Stomach smooth muscle (tissue), 2 donors: ENCODE measurements around the gene MIPOL1.
"Not testable (repeated sequence)": the region's sequence is repeated elsewhere in the genome, so short reads cannot be mapped to it uniquely, and the experiment has no call there.

Experiments used
- H3K27ac ChIP-seq: one replicate; pipeline ENCODE4 v1.7.0; 2013; ENCODE audit warnings: mild to moderate bottlenecking, low read length, inconsistent platforms
- H3K27me3 ChIP-seq, 2 donors: one replicate each; pipeline ENCODE4 v1.7.0; 2013; ENCODE audit warnings: low read length in 2 of 2; ENCODE audit not compliant: insufficient read depth in 2 of 2, control insufficient read depth in 1 of 2
- H3K36me3 ChIP-seq, 2 donors: one replicate each; pipeline ENCODE4 v1.7.0; 2013; ENCODE audit warnings: low read length in 2 of 2; ENCODE audit not compliant: control insufficient read depth in 2 of 2, insufficient read depth in 2 of 2
- H3K4me1 ChIP-seq: one replicate; pipeline ENCODE4 v1.7.0; 2013; ENCODE audit warnings: low read length; ENCODE audit not compliant: control insufficient read depth, insufficient read depth
- H3K4me3 ChIP-seq, 2 donors: one replicate each; pipeline ENCODE4 v1.7.0; 2013; ENCODE audit warnings: low read length in 2 of 2
- H3K9ac ChIP-seq, 2 donors: one replicate each; pipeline ENCODE4 v1.7.0; 2013; ENCODE audit warnings: low read length in 2 of 2, mild to moderate bottlenecking in 1 of 2
- H3K9me3 ChIP-seq, 2 donors: one replicate each; pipeline ENCODE4 v1.7.0; 2013; ENCODE audit warnings: low read length in 2 of 2; ENCODE audit not compliant: control insufficient read depth in 2 of 2
- donor health status: healthy.
- donor health status: Pancreatic carcinoma.

Gene MIPOL1

GRCh38 chr14:37205623-37206605 is 8.2 kb downstream of the MIPOL1 start:
- not testable (repeated sequence) for H3K4me3 ChIP-seq, H3K36me3 ChIP-seq, H3K9ac ChIP-seq, H3K27me3 ChIP-seq, H3K9me3 ChIP-seq, H3K4me1 ChIP-seq, H3K27ac ChIP-seq

- not testable (repeated sequence) for H3K27me3 ChIP-seq, H3K27ac ChIP-seq, H3K9ac ChIP-seq, H3K4me3 ChIP-seq, H3K9me3 ChIP-seq, H3K36me3 ChIP-seq, H3K4me1 ChIP-seq
Measured at GRCh38 chr14:37209617-37210016, 11.9 kb downstream of the MIPOL1 start.

- Histone ChIP-seq H3K4me3 (no peak overlapping the region), H3K4me1 (no peaks in the 10 kb centered on the region), H3K27ac (no peak overlapping the region), H3K9me3 (no peaks in the 10 kb centered on the region), H3K36me3 (no peaks in the 10 kb centered on the region), H3K27me3 (no peaks in the 10 kb centered on the region), H3K9ac (no peak overlapping the region)
Measured at GRCh38 chr14:37210448-37210847, 12.7 kb downstream of the MIPOL1 start.

- Histone ChIP-seq H3K4me3 (no peak overlapping the region), H3K9ac (no peak overlapping the region), H3K27ac (no peak overlapping the region), H3K4me1 (no peaks in the 10 kb centered on the region), H3K36me3 (no peaks in the 10 kb centered on the region), H3K27me3 (no peaks in the 10 kb centered on the region), H3K9me3 (no peaks in the 10 kb centered on the region)
Measured at GRCh38 chr14:37213016-37213415, 15.3 kb downstream of the MIPOL1 start.

GRCh38 chr14:37215345-37215744 is 17.6 kb downstream of the MIPOL1 start:
- H3K27ac ChIP-seq = no peak overlapping the region
- no peak overlapping the region for H3K9ac ChIP-seq
- no peaks in the 10 kb centered on the region for H3K4me1 ChIP-seq
- no peak overlapping the region for H3K4me3 ChIP-seq
- no peaks in the 10 kb centered on the region for H3K36me3 ChIP-seq
- no peaks in the 10 kb centered on the region for H3K27me3 ChIP-seq
- no peaks in the 10 kb centered on the region for H3K9me3 ChIP-seq

- Histone ChIP-seq H3K4me1 (no peaks in the 10 kb centered on the region), H3K9me3 (peaks cover 0 to 3% of the 10 kb centered on the region in 2 donors), H3K36me3 (no peaks in the 10 kb centered on the region), H3K27ac (no peak overlapping the region), H3K27me3 (no peaks in the 10 kb centered on the region), H3K9ac (no peak overlapping the region), H3K4me3 (no peak overlapping the region)
Measured at GRCh38 chr14:37221073-37221472, 23.3 kb downstream of the MIPOL1 start.

GRCh38 chr14:37223947-37224474 is 26.3 kb downstream of the MIPOL1 start:
- Histone ChIP-seq H3K4me3 (no peak overlapping the region), H3K36me3 (no peaks in the 10 kb centered on the region), H3K27ac (no peak overlapping the region), H3K9me3 (peaks cover 0 to 3% of the 10 kb centered on the region in 2 donors), H3K27me3 (no peaks in the 10 kb centered on the region), H3K4me1 (no peaks in the 10 kb centered on the region), H3K9ac (no peak overlapping the region)

- H3K9me3 ChIP-seq, H3K27ac ChIP-seq: not testable (repeated sequence)
Measured at GRCh38 chr14:37225668-37226067, 27.9 kb downstream of the MIPOL1 start.

GRCh38 chr14:37230551-37231194 is 32.9 kb downstream of the MIPOL1 start:
- H3K4me3 ChIP-seq = no peak overlapping the region
- no peaks in the 10 kb centered on the region for H3K27me3 ChIP-seq
- no peaks in the 10 kb centered on the region for H3K9me3 ChIP-seq
- H3K9ac ChIP-seq = no peak overlapping the region
- H3K36me3 ChIP-seq = no peaks in the 10 kb centered on the region
- no peak overlapping the region for H3K27ac ChIP-seq
- no peaks in the 10 kb centered on the region for H3K4me1 ChIP-seq

More at GRCh38 chr14:37225668-37226067, 27.9 kb downstream of the MIPOL1 start:
- H3K4me3 ChIP-seq, H3K36me3 ChIP-seq, H3K9ac ChIP-seq, H3K4me1 ChIP-seq, H3K27me3 ChIP-seq: not testable (repeated sequence)

GRCh38 chr14:37232907-37233481 is 35.3 kb downstream of the MIPOL1 start:
- Histone ChIP-seq H3K4me1 (no peaks in the 10 kb centered on the region), H3K27me3 (no peaks in the 10 kb centered on the region), H3K9ac (no peak overlapping the region)

More at GRCh38 chr14:37232907-37233481, 35.3 kb downstream of the MIPOL1 start:
- Histone ChIP-seq H3K9me3 (no peaks in the 10 kb centered on the region), H3K36me3 (no peaks in the 10 kb centered on the region), H3K4me3 (no peak overlapping the region), H3K27ac (no peak overlapping the region)
